HCT116 (cell line): ENCODE results near the gene DEFB114. TPM values are rescaled to one million over a fixed set of nuclear protein-coding genes. Genes with fewer than 3 reads are reported as not detected.

Source experiments
- ATAC-seq: fragments of 200-7000 bp; cut with Tn5 transposase; 2 replicates; pipeline ENCODE4 v1.9.1; 2020; ENCODE audit warnings: mild to moderate bottlenecking, moderate library complexity
- BruUV-seq: library from RNA; stranded (reverse); fragments of 400-500 nt; replicated peaks from 2 replicates; lab custom pipeline; 2021; lab: Mats Ljungman, UMichigan
- CTCF ChIA-PET: fragments of 300-600 bp; sonication (Branson Sonifier 250); formaldehyde crosslinking; loops from one replicate; lab custom pipeline; 2021; ENCODE audit warnings: antibody characterized with exemption; lab: Charles Lee
- POLR2A ChIA-PET: fragments of 300-600, 350-600 bp; sonication (Branson Sonifier 250); formaldehyde crosslinking; loops from one replicate; lab custom pipeline; 2021; ENCODE audit warnings: antibody characterized with exemption; lab: Charles Lee
- RAD21 ChIA-PET, 2 experiments: fragments of 300-600 bp; sonication (Branson Sonifier 250); formaldehyde crosslinking; loops; one replicate each; lab custom pipeline; 2023; ENCODE audit warnings: low total read pairs in 2 of 2; ENCODE audit not compliant: uncharacterized antibody in 2 of 2, unreplicated experiment in 2 of 2, low non-redundant PET in 1 of 2; lab: Charles Lee
- DNase-seq: peaks from one replicate; pipeline ENCODE4 v3.0.0-alpha.2; 2010; ENCODE audit warnings: low read depth, low spot score
- H2AFZ ChIP-seq: fragments of 200-600 bp; shearing (Covaris generic), sonication (generic); 2 replicates; pipeline ENCODE4 v1.6.1; 2017; ENCODE audit warnings: low read depth, mixed run types, mixed read lengths, antibody characterized with exemption, low read length; ENCODE audit not compliant: poor library complexity, severe bottlenecking
- H3K27ac ChIP-seq: 2 replicates; pipeline ENCODE4 v1.5.1; 2012; ENCODE audit warnings: low read depth, low read length
- H3K27me3 ChIP-seq: fragments of 200-600 bp; sonication (generic); 2 replicates; pipeline ENCODE4 v1.6.1; 2016; ENCODE audit warnings: mixed run types, low read length, mixed read lengths; ENCODE audit not compliant: insufficient read depth
- H3K36me3 ChIP-seq, 2 experiments: fragments of 200-500 bp in 1 of 2; fragments of 200-600 bp in 1 of 2; sonication (Bioruptor generic) in 1 of 2; sonication (generic) in 1 of 2; 2 replicates each; pipeline versions ENCODE4 v1.5.1 to v1.6.1; 2014 to 2016; ENCODE audit warnings: low read length in 2 of 2, inconsistent platforms in 1 of 2, mixed read lengths in 1 of 2, mixed run types in 1 of 2; ENCODE audit not compliant: insufficient read depth in 2 of 2, control insufficient read depth in 1 of 2
- H3K4me1 ChIP-seq, 2 experiments: fragments of 200-600 bp in 1 of 2; sonication (generic) in 1 of 2; 2 replicates each; pipeline versions ENCODE4 v1.5.1 to v1.6.1; 2012 to 2017; ENCODE audit warnings: low read length in 2 of 2, inconsistent platforms in 1 of 2, mild to moderate bottlenecking in 1 of 2, mixed read lengths in 1 of 2, mixed run types in 1 of 2, moderate library complexity in 1 of 2; ENCODE audit not compliant: insufficient read depth in 2 of 2, control insufficient read depth in 1 of 2
- H3K4me2 ChIP-seq: fragments of 200-600 bp; sonication (generic); 2 replicates; pipeline ENCODE4 v1.6.1; 2017; ENCODE audit warnings: mixed run types, low read length, mixed read lengths
- H3K4me3 ChIP-seq, 2 experiments: fragments of 200-600 bp in 1 of 2; sonication (generic) in 1 of 2; replicated peaks in 1 of 2; 2 replicates each; pipeline ENCODE4 v1.5.1; 2011 to 2016; ENCODE audit warnings: low read length in 2 of 2, control low read depth in 1 of 2, low read depth in 1 of 2, mild to moderate bottlenecking in 1 of 2, mixed read lengths in 1 of 2, mixed run types in 1 of 2
- H3K79me2 ChIP-seq: fragments of 200-600 bp; sonication (generic); 2 replicates; pipeline ENCODE4 v1.6.1; 2017; ENCODE audit warnings: mild to moderate bottlenecking, mixed run types, low read length, moderate library complexity, mixed read lengths; ENCODE audit not compliant: insufficient read depth
- H3K9ac ChIP-seq: fragments of 200-600 bp; sonication (generic); 2 replicates; pipeline ENCODE4 v1.6.1; 2016; ENCODE audit warnings: low read length, mixed read lengths
- H3K9me2 ChIP-seq: fragments of 200-600 bp; sonication (generic), shearing (Covaris generic); 2 replicates; pipeline ENCODE4 v1.6.1; 2017; ENCODE audit warnings: mixed run types, mild to moderate bottlenecking, moderate library complexity; ENCODE audit not compliant: insufficient read depth
- H3K9me3 ChIP-seq, 2 experiments: fragments of 200-500 bp in 1 of 2; fragments of 200-600 bp in 1 of 2; sonication (Bioruptor generic) in 1 of 2; sonication (generic) in 1 of 2; 2 replicates each; pipeline ENCODE4 v1.6.1; 2014 to 2017; ENCODE audit warnings: low read length in 2 of 2, mixed read lengths in 2 of 2, inconsistent platforms in 1 of 2, low read depth in 1 of 2, mild to moderate bottlenecking in 1 of 2, mixed run types in 1 of 2, moderate library complexity in 1 of 2; ENCODE audit not compliant: control insufficient read depth in 1 of 2, insufficient read depth in 1 of 2
- H4K20me1 ChIP-seq: fragments of 200-600 bp; sonication (generic), shearing (Covaris generic); 2 replicates; pipeline ENCODE4 v1.6.1; 2017; ENCODE audit warnings: mixed run types, mild to moderate bottlenecking, moderate library complexity; ENCODE audit not compliant: insufficient read depth
- CEBPB ChIP-seq: IDR thresholded peaks from 2 replicates; pipeline ENCODE4 v1.6.1; 2012; ENCODE audit warnings: low read depth
- ELF1 ChIP-seq: IDR thresholded peaks from 2 replicates; pipeline ENCODE4 v1.6.1; 2012; ENCODE audit warnings: low read depth, borderline replicate concordance
- EZH2 ChIP-seq: fragments of 200-600 bp; sonication (generic); IDR thresholded peaks from 2 replicates; pipeline ENCODE4 v1.6.1; 2017; ENCODE audit warnings: antibody characterized with exemption, mixed run types
- EZH2phosphoT487 ChIP-seq: fragments of 200-600 bp; IDR thresholded peaks from 2 replicates; pipeline ENCODE4 v1.6.1; 2018; ENCODE audit warnings: antibody characterized with exemption, borderline replicate concordance
- FOSL1 ChIP-seq: IDR thresholded peaks from 2 replicates; pipeline ENCODE4 v1.6.1; 2012; ENCODE audit warnings: low read depth
- POLR2AphosphoS5 ChIP-seq: IDR thresholded peaks from 2 replicates; pipeline ENCODE4 v1.6.1; 2011; ENCODE audit warnings: mild to moderate bottlenecking, low read depth, low read length, moderate library complexity
- RAD21 ChIP-seq: IDR thresholded peaks from 2 replicates; pipeline ENCODE4 v1.6.1; 2012; ENCODE audit warnings: low read depth, mild to moderate bottlenecking
- SIN3A ChIP-seq: IDR thresholded peaks from 2 replicates; pipeline ENCODE4 v1.6.1; 2012; ENCODE audit warnings: low read depth
- SP1 ChIP-seq: IDR thresholded peaks from 2 replicates; pipeline ENCODE4 v1.6.1; 2012; ENCODE audit warnings: low read depth
- SRF ChIP-seq: IDR thresholded peaks from 2 replicates; pipeline ENCODE4 v1.6.1; 2012; ENCODE audit warnings: low read depth
- TCF7L2 ChIP-seq: IDR thresholded peaks from 2 replicates; pipeline ENCODE4 v1.7.0; 2011; ENCODE audit warnings: borderline replicate concordance, inconsistent platforms; ENCODE audit not compliant: insufficient read depth, insufficient read length; ENCODE audit errors: extremely low read depth
- YY1 ChIP-seq: IDR thresholded peaks from 2 replicates; pipeline ENCODE4 v1.6.1; 2011; ENCODE audit warnings: low read length, low read depth, moderate library complexity, mild to moderate bottlenecking; ENCODE audit not compliant: insufficient replicate concordance; ENCODE audit errors: extremely low read depth
- ZFX ChIP-seq: fragments of 450-650 bp; IDR thresholded peaks from 2 replicates; pipeline ENCODE4 v1.6.1; 2017
- ZNF274 ChIP-seq: fragments of 200-500 bp; sonication (Bioruptor generic); IDR thresholded peaks from 2 replicates; pipeline ENCODE4 v1.6.1; 2014; ENCODE audit warnings: mild to moderate bottlenecking, low read depth, low read length, inconsistent platforms
- intact Hi-C: fragments of 100-400 bp; cut with micrococcal nuclease; formaldehyde crosslinking; loops from 2 replicates; pipeline ENCODE4 v1.10.0; 2022
- total RNA-seq: library from RNA; stranded (reverse); gene quantifications from one replicate; pipeline ENCODE4 v1.2.1, GENCODE V29; 2021; ENCODE audit not compliant: unreplicated experiment
- TF ChIP-seq, protein P1 (sequence below): IDR thresholded peaks from 2 replicates; pipeline ENCODE4 v1.6.1; 2012; ENCODE audit warnings: low read depth
- TF ChIP-seq, protein P2 (sequence below): IDR thresholded peaks from 2 replicates; pipeline ENCODE4 v1.6.1; 2012
- TF ChIP-seq, protein P3 (sequence below): IDR thresholded peaks from 2 replicates; pipeline ENCODE4 v1.6.1; 2012
- TF ChIP-seq, protein P4 (sequence below), 3 experiments: fragments of 200-600 bp in 1 of 3; sonication (generic) in 1 of 3; IDR thresholded peaks in 2 of 3; conservative IDR thresholded peaks in 1 of 3; 2 replicates each; pipeline ENCODE4 v1.5.1; 2012 to 2017; ENCODE audit warnings: low read depth in 2 of 3, low read length in 2 of 3, antibody characterized with exemption in 1 of 3, borderline replicate concordance in 1 of 3, control low read depth in 1 of 3, mild to moderate bottlenecking in 1 of 3, mixed read lengths in 1 of 3, mixed run types in 1 of 3, moderate library complexity in 1 of 3; ENCODE audit not compliant: insufficient read depth in 1 of 3

Gene DEFB114
- total RNA-seq, 1 experiment from 2014 or later = not detected

DNA sequence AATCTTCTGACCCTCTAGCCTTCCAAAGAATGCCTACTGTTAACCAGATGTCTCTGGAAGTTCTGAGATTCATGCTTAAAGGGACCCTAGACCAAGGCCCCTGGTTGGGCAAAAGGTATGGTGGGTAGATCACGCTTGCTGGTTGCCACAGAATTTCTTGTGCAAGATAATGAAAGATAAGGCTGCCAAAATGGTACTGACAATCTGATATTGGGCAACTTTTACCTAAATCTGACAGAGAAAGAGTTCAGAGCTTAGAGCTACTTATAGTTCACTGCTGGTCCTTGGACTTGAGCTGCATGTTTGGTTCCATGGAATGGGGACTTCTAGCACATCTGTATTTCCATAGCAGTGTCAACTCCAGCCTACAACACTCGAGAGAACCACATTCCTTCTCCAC is 12.0 kb downstream of the DEFB114 start:
- Histone ChIP-seq H3K4me3 (no peak overlapping the region), H3K4me1 (no peaks in the 10 kb centered on the region), H3K4me2 (no peak overlapping the region), H4K20me1 (no peaks in the 10 kb centered on the region), H3K9ac (no peak overlapping the region), H3K27me3 (no peaks in the 10 kb centered on the region), H3K36me3 (no peaks in the 10 kb centered on the region), H3K79me2 (no peaks in the 10 kb centered on the region), H2AFZ (no peak overlapping the region), H3K9me3 (no peaks in the 10 kb centered on the region), H3K9me2 (no peaks in the 10 kb centered on the region), H3K27ac (no peak overlapping the region)
- CTCF ChIA-PET = no interaction called here
- intact Hi-C loops = no loop called here
- ATAC-seq = no peak
- TF ChIP-seq CEBPB (no peak), YY1 (no peak), ZFX (no peak), TCF7L2 (no peak), ZNF274 (no peak), EZH2phosphoT487 (no peak), SRF (no peak), EZH2 (no peak), SIN3A (no peak), SP1 (no peak), POLR2AphosphoS5 (no peak), ELF1 (no peak), FOSL1 (no peak), RAD21 (no peak)
- TF ChIP-seq, protein P1, sequence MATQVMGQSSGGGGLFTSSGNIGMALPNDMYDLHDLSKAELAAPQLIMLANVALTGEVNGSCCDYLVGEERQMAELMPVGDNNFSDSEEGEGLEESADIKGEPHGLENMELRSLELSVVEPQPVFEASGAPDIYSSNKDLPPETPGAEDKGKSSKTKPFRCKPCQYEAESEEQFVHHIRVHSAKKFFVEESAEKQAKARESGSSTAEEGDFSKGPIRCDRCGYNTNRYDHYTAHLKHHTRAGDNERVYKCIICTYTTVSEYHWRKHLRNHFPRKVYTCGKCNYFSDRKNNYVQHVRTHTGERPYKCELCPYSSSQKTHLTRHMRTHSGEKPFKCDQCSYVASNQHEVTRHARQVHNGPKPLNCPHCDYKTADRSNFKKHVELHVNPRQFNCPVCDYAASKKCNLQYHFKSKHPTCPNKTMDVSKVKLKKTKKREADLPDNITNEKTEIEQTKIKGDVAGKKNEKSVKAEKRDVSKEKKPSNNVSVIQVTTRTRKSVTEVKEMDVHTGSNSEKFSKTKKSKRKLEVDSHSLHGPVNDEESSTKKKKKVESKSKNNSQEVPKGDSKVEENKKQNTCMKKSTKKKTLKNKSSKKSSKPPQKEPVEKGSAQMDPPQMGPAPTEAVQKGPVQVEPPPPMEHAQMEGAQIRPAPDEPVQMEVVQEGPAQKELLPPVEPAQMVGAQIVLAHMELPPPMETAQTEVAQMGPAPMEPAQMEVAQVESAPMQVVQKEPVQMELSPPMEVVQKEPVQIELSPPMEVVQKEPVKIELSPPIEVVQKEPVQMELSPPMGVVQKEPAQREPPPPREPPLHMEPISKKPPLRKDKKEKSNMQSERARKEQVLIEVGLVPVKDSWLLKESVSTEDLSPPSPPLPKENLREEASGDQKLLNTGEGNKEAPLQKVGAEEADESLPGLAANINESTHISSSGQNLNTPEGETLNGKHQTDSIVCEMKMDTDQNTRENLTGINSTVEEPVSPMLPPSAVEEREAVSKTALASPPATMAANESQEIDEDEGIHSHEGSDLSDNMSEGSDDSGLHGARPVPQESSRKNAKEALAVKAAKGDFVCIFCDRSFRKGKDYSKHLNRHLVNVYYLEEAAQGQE = no peak
- TF ChIP-seq, protein P2, sequence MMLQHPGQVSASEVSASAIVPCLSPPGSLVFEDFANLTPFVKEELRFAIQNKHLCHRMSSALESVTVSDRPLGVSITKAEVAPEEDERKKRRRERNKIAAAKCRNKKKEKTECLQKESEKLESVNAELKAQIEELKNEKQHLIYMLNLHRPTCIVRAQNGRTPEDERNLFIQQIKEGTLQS = no peak
- TF ChIP-seq, protein P3, sequence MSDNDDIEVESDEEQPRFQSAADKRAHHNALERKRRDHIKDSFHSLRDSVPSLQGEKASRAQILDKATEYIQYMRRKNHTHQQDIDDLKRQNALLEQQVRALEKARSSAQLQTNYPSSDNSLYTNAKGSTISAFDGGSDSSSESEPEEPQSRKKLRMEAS = no peak
- TF ChIP-seq, protein P4, sequence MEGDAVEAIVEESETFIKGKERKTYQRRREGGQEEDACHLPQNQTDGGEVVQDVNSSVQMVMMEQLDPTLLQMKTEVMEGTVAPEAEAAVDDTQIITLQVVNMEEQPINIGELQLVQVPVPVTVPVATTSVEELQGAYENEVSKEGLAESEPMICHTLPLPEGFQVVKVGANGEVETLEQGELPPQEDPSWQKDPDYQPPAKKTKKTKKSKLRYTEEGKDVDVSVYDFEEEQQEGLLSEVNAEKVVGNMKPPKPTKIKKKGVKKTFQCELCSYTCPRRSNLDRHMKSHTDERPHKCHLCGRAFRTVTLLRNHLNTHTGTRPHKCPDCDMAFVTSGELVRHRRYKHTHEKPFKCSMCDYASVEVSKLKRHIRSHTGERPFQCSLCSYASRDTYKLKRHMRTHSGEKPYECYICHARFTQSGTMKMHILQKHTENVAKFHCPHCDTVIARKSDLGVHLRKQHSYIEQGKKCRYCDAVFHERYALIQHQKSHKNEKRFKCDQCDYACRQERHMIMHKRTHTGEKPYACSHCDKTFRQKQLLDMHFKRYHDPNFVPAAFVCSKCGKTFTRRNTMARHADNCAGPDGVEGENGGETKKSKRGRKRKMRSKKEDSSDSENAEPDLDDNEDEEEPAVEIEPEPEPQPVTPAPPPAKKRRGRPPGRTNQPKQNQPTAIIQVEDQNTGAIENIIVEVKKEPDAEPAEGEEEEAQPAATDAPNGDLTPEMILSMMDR (IDR thresholded peaks at IDR 0.05 in 2 of 3, conservative IDR thresholded peaks at IDR 0.05 in 1 of 3; ENCODE audit: borderline replicate concordance in 1 of 3, insufficient read depth in 1 of 3, low read depth in 2 of 3, low read length in 2 of 3) = no peak
- RAD21 ChIA-PET = no interaction called here
- DNase-seq = no peak
- no TSS peak for BruUV-seq
- POLR2A ChIA-PET = no interaction called here
